ENCODE data around the gene BSN.

DNA sequence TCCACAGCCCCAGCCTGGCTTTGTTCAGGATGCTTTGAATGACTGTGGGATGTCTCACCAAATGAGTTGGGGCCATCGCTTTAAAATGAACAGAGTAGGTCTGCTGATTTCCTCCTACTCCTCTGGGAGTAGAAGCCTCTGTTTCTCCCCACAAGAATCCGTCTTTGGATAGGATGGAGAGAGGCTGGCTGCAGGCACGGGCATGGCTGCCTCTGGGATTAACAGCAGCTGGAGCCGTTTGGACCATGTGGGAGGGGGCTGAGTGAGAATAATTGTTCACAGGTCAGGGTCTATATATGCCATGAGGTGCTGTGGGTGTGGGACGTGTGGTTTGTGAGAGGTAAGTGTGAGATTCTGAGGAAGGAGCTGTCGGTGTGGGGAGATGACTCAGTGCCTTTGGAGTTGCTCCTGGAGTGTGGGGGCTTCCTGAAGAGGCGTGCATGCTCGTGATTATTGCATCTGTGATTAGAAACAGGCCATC, 71.9 kb downstream of the BSN start:
- TF ChIP-seq, protein P1, sequence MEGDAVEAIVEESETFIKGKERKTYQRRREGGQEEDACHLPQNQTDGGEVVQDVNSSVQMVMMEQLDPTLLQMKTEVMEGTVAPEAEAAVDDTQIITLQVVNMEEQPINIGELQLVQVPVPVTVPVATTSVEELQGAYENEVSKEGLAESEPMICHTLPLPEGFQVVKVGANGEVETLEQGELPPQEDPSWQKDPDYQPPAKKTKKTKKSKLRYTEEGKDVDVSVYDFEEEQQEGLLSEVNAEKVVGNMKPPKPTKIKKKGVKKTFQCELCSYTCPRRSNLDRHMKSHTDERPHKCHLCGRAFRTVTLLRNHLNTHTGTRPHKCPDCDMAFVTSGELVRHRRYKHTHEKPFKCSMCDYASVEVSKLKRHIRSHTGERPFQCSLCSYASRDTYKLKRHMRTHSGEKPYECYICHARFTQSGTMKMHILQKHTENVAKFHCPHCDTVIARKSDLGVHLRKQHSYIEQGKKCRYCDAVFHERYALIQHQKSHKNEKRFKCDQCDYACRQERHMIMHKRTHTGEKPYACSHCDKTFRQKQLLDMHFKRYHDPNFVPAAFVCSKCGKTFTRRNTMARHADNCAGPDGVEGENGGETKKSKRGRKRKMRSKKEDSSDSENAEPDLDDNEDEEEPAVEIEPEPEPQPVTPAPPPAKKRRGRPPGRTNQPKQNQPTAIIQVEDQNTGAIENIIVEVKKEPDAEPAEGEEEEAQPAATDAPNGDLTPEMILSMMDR (IDR thresholded peaks at IDR 0.05; ENCODE audit: low read length): no peak
- no peak for TF ChIP-seq EZH2 (IDR thresholded peaks at IDR 0.05; ENCODE audit: borderline replicate concordance, low read length)

All from OCI-LY1 (cell line).